GM12801 (cell line): ENCODE measurements around the gene ARFGEF2.

ENCODE experiments used
- TF ChIP-seq, protein P1 (sequence below): IDR thresholded peaks from one replicate; pipeline ENCODE4 v1.5.1; 2011; ENCODE audit warnings: control low read depth; ENCODE audit not compliant: insufficient read length; ENCODE audit errors: extremely low read depth

ARFGEF2 gene

DNA sequence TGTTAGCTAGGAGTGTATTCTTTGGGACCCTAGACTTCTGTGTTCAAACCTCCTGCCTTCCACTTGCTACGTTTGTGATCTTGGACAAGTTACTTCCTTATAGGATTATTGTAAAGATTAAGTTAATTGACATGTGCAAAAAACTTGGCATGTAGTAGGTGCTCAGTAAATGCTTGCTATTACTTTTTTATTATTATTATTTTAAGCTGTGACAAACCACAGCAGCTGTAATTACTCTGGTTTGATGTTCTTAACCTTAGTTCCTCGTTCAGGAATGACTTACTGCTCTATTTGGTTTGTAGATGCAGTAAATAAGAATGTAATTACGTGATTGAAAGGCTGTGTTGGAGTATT is 3.2 kb downstream of the ARFGEF2 start:
- TF ChIP-seq, protein P1, sequence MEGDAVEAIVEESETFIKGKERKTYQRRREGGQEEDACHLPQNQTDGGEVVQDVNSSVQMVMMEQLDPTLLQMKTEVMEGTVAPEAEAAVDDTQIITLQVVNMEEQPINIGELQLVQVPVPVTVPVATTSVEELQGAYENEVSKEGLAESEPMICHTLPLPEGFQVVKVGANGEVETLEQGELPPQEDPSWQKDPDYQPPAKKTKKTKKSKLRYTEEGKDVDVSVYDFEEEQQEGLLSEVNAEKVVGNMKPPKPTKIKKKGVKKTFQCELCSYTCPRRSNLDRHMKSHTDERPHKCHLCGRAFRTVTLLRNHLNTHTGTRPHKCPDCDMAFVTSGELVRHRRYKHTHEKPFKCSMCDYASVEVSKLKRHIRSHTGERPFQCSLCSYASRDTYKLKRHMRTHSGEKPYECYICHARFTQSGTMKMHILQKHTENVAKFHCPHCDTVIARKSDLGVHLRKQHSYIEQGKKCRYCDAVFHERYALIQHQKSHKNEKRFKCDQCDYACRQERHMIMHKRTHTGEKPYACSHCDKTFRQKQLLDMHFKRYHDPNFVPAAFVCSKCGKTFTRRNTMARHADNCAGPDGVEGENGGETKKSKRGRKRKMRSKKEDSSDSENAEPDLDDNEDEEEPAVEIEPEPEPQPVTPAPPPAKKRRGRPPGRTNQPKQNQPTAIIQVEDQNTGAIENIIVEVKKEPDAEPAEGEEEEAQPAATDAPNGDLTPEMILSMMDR = no peak

- TF ChIP-seq, protein P1 = no peak
Measured at GRCh38 chr20:48926267-48926666, 4.8 kb downstream of the ARFGEF2 start.

DNA sequence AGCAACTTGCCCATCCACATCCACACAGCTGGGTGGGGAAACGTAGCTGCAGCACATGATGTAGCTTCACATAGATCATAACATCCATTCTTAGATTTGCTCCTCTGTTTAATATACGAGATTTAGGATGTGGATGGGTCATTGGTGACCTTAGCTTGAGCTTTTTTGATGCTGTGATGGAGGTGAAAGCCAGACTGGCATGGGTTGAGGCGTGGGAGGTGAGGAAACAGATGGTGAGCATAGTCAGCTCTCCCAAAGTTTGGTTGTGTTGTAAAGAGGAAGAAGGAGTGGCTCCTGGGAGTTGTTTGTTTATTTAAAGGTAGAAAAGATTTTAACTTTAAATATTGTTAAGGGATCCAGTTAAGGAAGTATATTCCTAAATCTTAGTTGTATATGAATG is 5.3 kb downstream of the ARFGEF2 start:
- TF ChIP-seq, protein P1 = no peak

DNA sequence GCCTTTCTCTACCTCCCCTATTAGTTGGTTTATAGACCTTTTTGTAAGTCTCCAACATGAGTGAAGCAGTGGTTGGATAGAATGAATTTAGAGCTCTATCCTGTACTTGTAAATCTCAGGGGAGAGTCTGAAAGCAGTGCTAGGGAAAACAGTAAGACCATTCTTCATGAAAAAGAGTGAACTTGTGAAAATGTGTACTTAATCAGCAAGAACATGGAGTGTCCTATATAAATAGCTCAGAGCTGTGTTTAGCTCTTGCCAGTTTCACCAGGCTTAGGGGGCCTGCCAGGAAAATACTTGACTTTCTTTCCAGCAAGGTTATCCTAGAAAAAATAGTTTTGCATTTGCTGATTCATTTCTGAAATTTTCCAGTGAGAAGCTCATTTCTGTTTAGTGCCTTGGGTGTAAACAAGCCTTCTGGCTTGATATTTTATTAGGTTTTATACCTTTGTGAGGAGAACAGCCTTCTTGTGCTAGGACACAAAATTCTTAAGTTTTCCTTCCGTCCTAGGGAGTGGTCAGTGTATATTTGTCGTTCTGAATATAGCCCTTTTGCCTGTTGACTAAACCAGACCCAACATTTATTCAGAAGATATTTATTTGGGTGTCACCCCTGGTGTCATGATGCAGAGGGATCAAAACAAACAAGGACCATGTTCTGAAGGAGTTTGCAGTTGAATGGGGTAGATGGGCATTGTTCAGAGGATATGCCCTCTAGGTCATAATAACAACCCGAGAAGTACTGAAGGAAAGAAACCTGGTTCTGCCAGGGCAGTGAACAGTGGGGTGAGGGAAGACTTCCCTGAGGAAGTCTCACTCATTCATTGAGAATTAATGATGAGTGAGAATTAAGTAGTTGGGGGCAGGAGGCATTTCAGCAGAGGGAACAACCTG is 7.6 kb downstream of the ARFGEF2 start:
- TF ChIP-seq, protein P1 = no peak

GRCh38 chr20:48930035-48930434 is 8.5 kb downstream of the ARFGEF2 start:
- TF ChIP-seq, protein P1 = no peak

GRCh38 chr20:48930878-48931277 is 9.4 kb downstream of the ARFGEF2 start:
- TF ChIP-seq, protein P1 = no peak

- TF ChIP-seq, protein P1 = no peak
Measured at GRCh38 chr20:48931527-48932374, 10.2 kb downstream of the ARFGEF2 start.
